IMR-90 (cell line): Measurements from ENCODE around the gene MLF2. TPM values are rescaled to one million over a fixed set of nuclear protein-coding genes. Genes with fewer than 3 reads are reported as not detected.

ENCODE experiments used
- ATAC-seq: fragments of 200-7000 bp; cut with Tn5 transposase; 2 replicates; pipeline ENCODE4 v1.9.1; 2020; ENCODE audit warnings: low read depth, mild to moderate bottlenecking, moderate library complexity
- BruUV-seq: library from RNA; stranded (reverse); fragments of 400-500 nt; replicated peaks from 2 replicates; lab custom pipeline; 2021; lab: Mats Ljungman, UMichigan
- CTCF ChIA-PET: fragments of 300-600 bp; formaldehyde crosslinking; extraction: SDS; loops from one replicate; lab custom pipeline; 2021; ENCODE audit warnings: antibody characterized with exemption; lab: Yijun Ruan, JAX
- POLR2A ChIA-PET: fragments of 300-600 bp; sonication (Branson Sonifier 250); formaldehyde crosslinking; loops from one replicate; lab custom pipeline; 2022; ENCODE audit warnings: antibody characterized with exemption; ENCODE audit not compliant: unreplicated experiment; lab: Charles Lee
- DNase-seq: peaks from one replicate; pipeline ENCODE4 v3.0.0; 2013
- H2AFZ ChIP-seq: replicated peaks from 2 replicates; pipeline ENCODE3; 2013; ENCODE audit warnings: low read length, mild to moderate bottlenecking; ENCODE audit not compliant: poor library complexity
- H2AK5ac ChIP-seq: 2 replicates; pipeline ENCODE4 v1.6.1; 2013; ENCODE audit warnings: low read depth, low read length, inconsistent platforms
- H2AK9ac ChIP-seq: replicated peaks from 2 replicates; pipeline ENCODE3; 2013; ENCODE audit warnings: mild to moderate bottlenecking, low read depth, low read length, moderate library complexity; ENCODE audit not compliant: poor library complexity
- H2BK120ac ChIP-seq: 2 replicates; pipeline ENCODE4 v1.6.1; 2013; ENCODE audit warnings: low read depth, low read length, inconsistent platforms
- H2BK15ac ChIP-seq: 3 replicates; pipeline ENCODE4 v1.6.1; 2013; ENCODE audit warnings: low read depth, low read length, inconsistent platforms
- H2BK20ac ChIP-seq: 2 replicates; pipeline ENCODE4 v1.6.1; 2013; ENCODE audit warnings: low read depth, mild to moderate bottlenecking, inconsistent platforms, low read length, moderate library complexity
- H2BK5ac ChIP-seq: 2 replicates; pipeline ENCODE4 v1.6.1; 2013; ENCODE audit warnings: mild to moderate bottlenecking, low read depth, low read length, inconsistent platforms; ENCODE audit not compliant: poor library complexity, severe bottlenecking
- H3K14ac ChIP-seq: replicated peaks from 2 replicates; pipeline ENCODE4 v1.6.1; 2013; ENCODE audit warnings: low read depth, low read length, inconsistent platforms
- H3K18ac ChIP-seq: 2 replicates; pipeline ENCODE4 v1.6.1; 2013; ENCODE audit warnings: low read depth, low read length, control low read depth
- H3K23ac ChIP-seq: 2 replicates; pipeline ENCODE4 v1.6.1; 2013; ENCODE audit warnings: low read depth, low read length, inconsistent platforms
- H3K27ac ChIP-seq: 2 replicates; pipeline ENCODE4 v1.5.1; 2013; ENCODE audit warnings: mild to moderate bottlenecking, control low read depth, low read length; ENCODE audit not compliant: insufficient read depth
- H3K27me3 ChIP-seq: 2 replicates; pipeline ENCODE4 v1.6.1; 2013; ENCODE audit warnings: low read length; ENCODE audit not compliant: control insufficient read depth, insufficient read depth
- H3K36me3 ChIP-seq: 2 replicates; pipeline ENCODE4 v1.6.1; 2013; ENCODE audit warnings: low read length, mixed read lengths; ENCODE audit not compliant: control insufficient read depth, insufficient read depth
- H3K4ac ChIP-seq: 2 replicates; pipeline ENCODE4 v1.6.1; 2013; ENCODE audit warnings: low read depth, low read length, inconsistent platforms
- H3K4me1 ChIP-seq: 2 replicates; pipeline ENCODE4 v1.6.1; 2013; ENCODE audit warnings: low read length, mixed read lengths; ENCODE audit not compliant: control insufficient read depth, insufficient read depth
- H3K4me2 ChIP-seq: 2 replicates; pipeline ENCODE4 v1.6.1; 2013; ENCODE audit warnings: low read depth, mild to moderate bottlenecking, control low read depth, low read length, moderate library complexity
- H3K4me3 ChIP-seq: 2 replicates; pipeline ENCODE4 v1.5.1; 2013; ENCODE audit warnings: low read depth, mild to moderate bottlenecking, control low read depth, low read length, moderate library complexity; ENCODE audit not compliant: insufficient read depth
- H3K56ac ChIP-seq: 2 replicates; pipeline ENCODE4 v1.6.1; 2013; ENCODE audit warnings: low read length, inconsistent platforms; ENCODE audit not compliant: insufficient read depth; ENCODE audit errors: extremely low read depth
- H3K79me1 ChIP-seq, 2 experiments: 2 replicates each; pipeline ENCODE4 v1.6.1; 2013; ENCODE audit warnings: low read length in 2 of 2, inconsistent platforms in 1 of 2, low read depth in 1 of 2
- H3K9ac ChIP-seq: 2 replicates; pipeline ENCODE4 v1.6.1; 2013; ENCODE audit warnings: low read depth, low read length, control low read depth
- H3K9me1 ChIP-seq: 2 replicates; pipeline ENCODE4 v1.6.1; 2013; ENCODE audit warnings: low read length, inconsistent platforms; ENCODE audit not compliant: insufficient read depth
- H3K9me3 ChIP-seq: 2 replicates; pipeline ENCODE4 v1.6.1; 2013; ENCODE audit warnings: low read length; ENCODE audit not compliant: control insufficient read depth, insufficient read depth
- H4K20me1 ChIP-seq: 2 replicates; pipeline ENCODE4 v1.6.1; 2013; ENCODE audit warnings: low read length, inconsistent platforms; ENCODE audit not compliant: insufficient read depth
- H4K5ac ChIP-seq: 2 replicates; pipeline ENCODE4 v1.6.1; 2013; ENCODE audit warnings: mild to moderate bottlenecking, low read depth, low read length, control low read depth
- H4K8ac ChIP-seq, 2 experiments: 2 replicates each; pipeline ENCODE4 v1.6.1; 2013; ENCODE audit warnings: low read depth in 2 of 2, low read length in 2 of 2, control low read depth in 1 of 2, inconsistent platforms in 1 of 2
- H4K91ac ChIP-seq: 2 replicates; pipeline ENCODE4 v1.6.1; 2013; ENCODE audit warnings: low read depth, low read length, inconsistent platforms; ENCODE audit not compliant: insufficient read depth
- BHLHE40 ChIP-seq: fragments of 150-350 bp; IDR thresholded peaks from 2 replicates; pipeline ENCODE4 v1.6.1; 2016; ENCODE audit warnings: mild to moderate bottlenecking, low read depth, low read length
- CEBPB ChIP-seq: IDR thresholded peaks from 2 replicates; pipeline ENCODE4 v1.6.1; 2012; ENCODE audit warnings: low read depth, low read length, improper control_type of control experiment
- MAFK ChIP-seq: IDR thresholded peaks from 2 replicates; pipeline ENCODE4 v1.6.1; 2012; ENCODE audit warnings: low read depth, low read length, improper control_type of control experiment
- MAZ ChIP-seq: IDR thresholded peaks from 2 replicates; pipeline ENCODE4 v1.6.1; 2012; ENCODE audit warnings: low read depth, mild to moderate bottlenecking, low read length, improper control_type of control experiment, moderate library complexity, borderline replicate concordance
- RAD21 ChIP-seq: IDR thresholded peaks from 2 replicates; pipeline ENCODE4 v1.6.1; 2012; ENCODE audit warnings: low read length, improper control_type of control experiment
- WGBS, 2 experiments: methylation state at CpG; one replicate each; pipeline versions ENCODE4 v1.1.5 to v1.1.7; 2013; ENCODE audit warnings: missing lambda C conversion rate in 2 of 2; ENCODE audit not compliant: insufficient read length in 1 of 2; ENCODE audit errors: extremely low coverage in 2 of 2; 5-methylcytosine and 5-hydroxymethylcytosine counted together
- dilution Hi-C: fragments of 300-500 bp; cut with HindIII; formaldehyde crosslinking; loops from one replicate; pipeline ENCODE4 v1.14.3; 2018; ENCODE audit warnings: low sequenced_read_pairs; ENCODE audit not compliant: unreplicated experiment
- in situ Hi-C: fragments of 300-500 bp; cut with MboI; formaldehyde crosslinking; loops from 3 replicates; pipeline ENCODE4 v1.14.3; 2019; ENCODE audit warnings: low sequenced_read_pairs, inconsistent platforms, mixed read lengths
- intact Hi-C: fragments of 100-400 bp; cut with micrococcal nuclease; formaldehyde crosslinking; loops from 2 replicates; pipeline ENCODE4 v1.10.0; 2022
- polyA plus RNA-seq, 3 experiments: library from polyadenylated mRNA; depleted of rRNA; stranded (reverse); fragments of >200 nt; gene quantifications; 2 replicates each; pipeline ENCODE4 v1.2.3, GENCODE V29; 2012; ENCODE audit warnings: low replicate concordance in 1 of 3
- total RNA-seq: library from RNA; depleted of rRNA; stranded (reverse); fragments of >200 nt; gene quantifications from 2 replicates; pipeline ENCODE4 v1.2.3, GENCODE V29; 2012

The MLF2 gene
- total and polyA plus RNA-seq, 2 of the 4 experiments (the other 2 are of a cell fraction) = 236 to 403 TPM

GRCh38 chr12:6770600-6770999 lies 17.7 kb upstream of the MLF2 start:
- Histone ChIP-seq H2BK20ac (no peak overlapping the region), H4K5ac (no peak overlapping the region), H3K56ac (no peak overlapping the region), H3K4me2 (no peak overlapping the region), H3K14ac (no peak overlapping the region), H2AFZ (no peak overlapping the region), H3K9me3 (no peaks in the 10 kb centered on the region), H4K20me1 (peaks cover 35% of the 10 kb centered on the region), H4K8ac (no peak overlapping the region), H2BK120ac (no peak overlapping the region), H3K9ac (no peak overlapping the region), H3K36me3 (peaks cover 17% of the 10 kb centered on the region), H2AK9ac (peak overlapping the region; percentile 19), H3K4ac (no peak overlapping the region), H3K79me1 (peaks cover 15 to 46% of the 10 kb centered on the region in 2 experiments), H3K4me1 (peaks cover 15% of the 10 kb centered on the region), H2AK5ac (no peak overlapping the region), H3K4me3 (no peak overlapping the region), H3K27me3 (no peaks in the 10 kb centered on the region), H3K18ac (no peak overlapping the region), H3K23ac (no peak overlapping the region), H4K91ac (no peak overlapping the region), H3K9me1 (peaks cover 13% of the 10 kb centered on the region), H3K27ac (no peak overlapping the region), H2BK15ac (no peak overlapping the region), H2BK5ac (no peak overlapping the region)
- TF ChIP-seq MAZ (no peak), BHLHE40 (no peak), MAFK (no peak), RAD21 (no peak), CEBPB (no peak)
- CTCF ChIA-PET = interaction anchor here (1.4 kb wide), 1 partner anchor 17 kb away, joined by 5 read pairs; the partner anchor contains the start of gene MLF2
- ATAC-seq (no peak), DNase-seq (no peak)
- dilution Hi-C loops = no loop called here
- in situ Hi-C loops = no loop called here
- intact Hi-C loops = no loop called here
- POLR2A ChIA-PET = no interaction called here
- no TSS peak for BruUV-seq
- WGBS, 2 experiments = 71% methylated on average over 1 of the region's 10 CpGs; no CpG with 5 or more reads in 1 of the 2 experiments
